Head of caudate nucleus (tissue), 42 donors: ENCODE data around the gene RRBP1.
"Not testable (repeated sequence)": the region's sequence is repeated elsewhere in the genome, so short reads cannot be mapped to it uniquely, and the experiment has no call there.

Source experiments
- DNase-seq, 42 donors: peaks; one replicate each; pipeline versions ENCODE4 v3.0.0 to v3.0.0-alpha.2; 2020 to 2021; ENCODE audit warnings: mixed read lengths in 7 of 42
- intact Hi-C: fragments of 100-400 bp; cut with DNase I; formaldehyde crosslinking; loops from one replicate; pipeline ENCODE4 v1.15.0; 2022

The RRBP1 gene

DNA sequence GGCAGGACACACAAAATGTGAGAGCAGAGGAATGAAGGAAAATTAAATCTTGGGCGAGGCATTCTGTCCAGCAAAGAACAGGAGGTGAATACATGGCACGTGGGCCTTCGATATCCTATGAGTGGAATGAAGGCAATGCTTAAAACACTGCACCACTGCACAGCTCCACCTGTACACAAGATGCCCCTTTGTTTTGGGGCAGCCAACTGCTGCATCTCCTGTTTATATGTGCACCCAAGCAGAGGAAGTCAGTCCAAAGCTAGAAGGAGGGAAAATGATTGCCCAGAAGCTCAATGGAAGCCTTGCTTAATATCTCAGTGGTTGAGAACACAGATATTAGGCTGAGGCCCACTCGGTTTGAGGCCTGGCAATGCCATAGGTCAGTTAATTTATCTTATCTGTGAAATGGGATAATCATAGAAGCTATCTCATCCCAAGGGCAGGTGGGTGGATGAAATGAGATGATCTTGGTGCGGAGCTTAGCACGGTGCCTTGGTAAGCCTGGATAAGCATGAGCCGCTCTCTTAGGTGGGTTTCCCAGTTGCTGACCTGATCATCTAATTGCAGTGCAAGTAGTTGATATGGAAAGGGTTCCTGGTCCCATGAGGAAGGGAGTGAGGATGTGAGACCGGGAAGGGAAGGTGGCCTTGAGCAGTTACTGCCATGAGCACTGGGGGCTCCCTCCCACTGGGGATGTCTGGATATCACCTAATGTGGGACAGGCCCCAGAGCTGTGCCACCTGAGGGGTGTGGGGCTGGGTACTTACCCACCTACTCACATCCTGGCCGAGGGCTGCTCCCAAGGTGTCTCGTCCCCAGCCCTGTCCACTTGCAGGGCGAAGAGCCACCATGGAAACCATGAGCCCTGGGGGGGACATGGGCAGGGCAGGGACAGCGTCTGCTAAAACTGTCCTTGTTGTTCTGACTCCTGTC lies 27.6 kb upstream of the RRBP1 start:
- intact Hi-C loops = no loop called here
- no peak for DNase-seq

DNA sequence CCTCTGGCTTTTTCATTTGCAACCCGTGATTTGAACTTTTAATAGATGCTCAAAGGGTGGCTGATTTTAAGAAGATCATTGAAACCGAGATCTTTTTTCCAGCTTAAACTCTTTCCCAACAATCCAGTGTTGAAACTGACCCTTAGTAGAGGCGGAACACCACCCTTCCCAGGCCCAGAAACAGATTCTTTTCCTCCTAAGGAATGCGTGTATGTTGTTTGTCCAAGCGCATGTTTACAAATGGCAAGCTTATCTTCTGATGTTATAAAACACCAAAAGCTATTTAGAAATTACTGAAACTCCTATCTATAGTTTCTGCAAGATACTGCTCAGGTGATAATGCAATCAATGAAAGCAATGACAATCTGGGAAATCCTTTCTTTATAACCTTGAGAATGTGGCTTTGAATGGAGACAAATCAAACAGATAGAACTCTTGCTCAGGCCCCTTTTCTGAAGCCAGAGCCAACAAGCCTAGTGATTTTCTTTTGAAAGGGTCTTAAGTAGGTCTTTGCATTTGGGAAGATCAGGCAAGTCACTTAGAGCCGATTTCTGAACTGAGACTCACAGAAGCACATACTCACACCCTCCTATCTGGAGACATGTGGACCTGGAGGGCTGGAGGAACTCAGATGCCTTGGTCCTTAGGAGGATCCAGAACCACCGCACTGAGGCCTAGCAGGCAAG lies 26.8 kb upstream of the RRBP1 start:
- intact Hi-C loops = no loop called here
- no peak for DNase-seq

DNA sequence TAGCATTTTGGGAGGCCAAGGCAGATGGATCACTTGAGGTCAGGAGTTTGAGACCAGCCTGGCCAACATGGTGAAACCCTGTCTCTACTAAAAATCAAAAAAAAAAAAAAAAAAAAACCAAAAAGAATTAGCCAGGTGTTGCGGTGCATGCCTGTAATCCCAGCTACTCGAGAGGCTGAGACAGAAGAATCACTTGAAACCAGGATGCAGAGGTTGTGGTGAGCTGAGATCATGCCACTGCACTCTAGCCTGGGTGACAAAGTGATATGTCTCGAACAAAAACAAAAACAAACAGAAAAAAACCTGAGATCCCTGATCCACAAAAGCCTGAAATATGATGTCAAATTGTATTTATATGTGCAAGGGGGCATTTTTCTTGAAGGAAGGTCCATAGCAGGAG lies 25.9 kb upstream of the RRBP1 start:
- DNase-seq, intact Hi-C loops: not testable (repeated sequence)

DNA sequence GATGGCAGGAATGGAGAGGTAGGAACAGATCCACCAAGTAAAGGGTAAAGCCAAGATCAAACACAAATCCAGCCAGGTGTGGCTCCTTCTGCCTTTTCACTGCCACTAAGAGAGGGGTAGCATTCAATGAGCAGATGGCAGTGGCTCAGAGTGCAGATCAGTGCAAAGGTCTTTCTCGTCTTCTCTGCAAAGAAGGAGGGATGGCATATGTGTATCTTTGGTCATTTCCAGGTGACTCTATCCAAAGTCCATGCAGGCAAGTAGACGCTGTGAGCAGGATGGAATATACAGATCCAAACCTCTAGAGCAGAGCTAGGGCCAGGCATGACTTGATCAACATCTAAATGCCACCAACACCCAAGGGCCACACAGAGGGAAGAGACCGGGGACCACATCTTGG lies 24.6 kb upstream of the RRBP1 start:
- intact Hi-C loops = no loop called here
- DNase-seq = no peak

DNA sequence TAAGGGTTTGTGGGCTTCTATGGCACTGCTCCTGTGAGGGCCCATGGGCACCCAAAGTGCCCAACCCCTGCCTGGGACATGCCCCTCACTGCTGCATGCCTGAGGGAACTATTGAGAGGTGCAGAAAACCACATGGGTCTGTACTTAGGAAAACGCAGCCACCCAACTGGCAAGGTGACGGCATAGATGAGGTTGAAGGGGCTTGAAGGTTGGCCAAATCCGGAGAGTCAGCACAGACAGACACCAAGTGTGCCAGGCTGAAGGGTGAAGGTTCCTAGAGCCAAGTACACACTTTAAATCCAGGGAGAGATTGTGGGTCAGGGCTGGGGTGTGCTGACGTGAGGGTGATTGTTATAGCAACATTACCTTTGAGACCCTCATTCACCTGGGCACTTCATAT lies 23.9 kb upstream of the RRBP1 start:
- intact Hi-C loops = no loop called here

DNA sequence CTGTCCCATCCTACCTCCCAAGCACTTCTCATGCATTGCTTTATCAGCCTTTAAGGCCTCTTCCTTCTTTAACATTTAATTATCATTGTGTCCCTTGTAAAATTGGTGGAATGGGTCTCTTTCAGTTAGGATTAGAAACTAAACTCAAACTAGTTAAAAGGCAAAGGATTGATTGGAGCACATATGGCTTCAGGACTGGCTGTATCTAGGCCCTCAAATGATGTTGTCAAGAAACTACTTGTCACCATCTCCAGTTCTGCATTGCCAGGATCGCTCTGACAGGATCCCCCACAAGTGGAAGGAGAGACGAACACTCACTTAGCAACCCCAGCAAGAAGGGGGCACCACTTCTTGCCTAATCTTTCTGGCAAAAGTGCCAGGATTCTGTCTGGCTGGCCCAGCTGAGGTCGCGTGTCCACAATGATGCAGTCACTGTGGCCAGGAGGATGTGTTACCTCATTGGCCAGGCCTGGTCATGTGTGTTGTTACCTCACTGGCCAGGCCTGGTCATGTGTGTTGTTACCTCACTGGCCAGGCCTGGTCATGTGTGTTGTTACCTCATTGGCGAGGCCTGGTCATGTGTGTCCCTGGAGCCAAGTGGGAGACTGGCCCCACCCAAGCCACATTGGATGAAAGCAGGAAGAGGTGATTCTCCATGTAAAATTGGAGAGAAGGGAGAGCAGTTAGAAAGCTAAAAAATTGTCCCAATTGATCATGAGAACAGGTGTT lies 22.7 kb upstream of the RRBP1 start:
- intact Hi-C loops = no loop called here
- no peak for DNase-seq

More for the DNA sequence above, 23.9 kb upstream of the RRBP1 start:
- DNase-seq = no peak

DNA sequence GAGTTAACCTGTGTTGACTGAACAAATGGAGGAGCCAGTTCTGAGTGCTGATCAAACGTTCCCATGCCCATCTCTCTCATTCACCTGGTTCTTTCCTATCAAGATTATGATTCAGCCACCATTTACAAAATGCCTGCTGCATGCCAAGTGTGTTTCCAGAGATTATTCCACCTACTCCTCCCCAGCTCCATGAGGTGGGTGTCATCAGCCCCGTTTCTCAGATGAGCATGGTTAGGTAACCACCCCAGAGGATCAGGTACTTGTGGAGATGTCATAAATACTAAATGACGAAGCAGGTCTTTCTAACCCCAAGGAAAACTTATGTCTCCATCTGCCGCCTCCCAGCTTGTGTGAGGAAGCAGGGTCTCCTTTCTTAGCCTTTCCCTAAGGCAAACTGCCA lies 19.8 kb upstream of the RRBP1 start:
- peak in 37 of 42 donors; percentile 23 to 89 (median 58) for DNase-seq
- intact Hi-C loops = no loop called here

DNA sequence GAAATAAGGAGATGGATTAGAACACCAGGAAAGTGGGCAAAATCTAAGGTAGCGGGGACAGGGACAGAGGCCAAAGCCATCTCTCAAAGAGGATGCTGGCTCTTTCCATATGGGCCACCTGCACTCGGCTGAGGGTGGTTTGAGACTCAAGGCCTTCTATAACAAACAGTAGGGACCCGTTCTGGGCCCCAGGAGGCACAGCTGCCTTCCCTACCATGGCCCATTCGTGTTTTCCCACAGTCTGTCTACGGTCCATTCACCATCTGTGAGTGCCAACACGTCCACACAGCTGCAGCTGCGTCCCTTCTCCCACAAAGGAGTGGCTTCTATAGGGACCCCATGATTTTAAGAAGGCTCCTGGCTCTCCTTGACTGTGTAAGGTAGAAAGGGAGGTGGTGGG lies 18.6 kb upstream of the RRBP1 start:
- intact Hi-C loops = no loop called here
- no peak for DNase-seq

DNA sequence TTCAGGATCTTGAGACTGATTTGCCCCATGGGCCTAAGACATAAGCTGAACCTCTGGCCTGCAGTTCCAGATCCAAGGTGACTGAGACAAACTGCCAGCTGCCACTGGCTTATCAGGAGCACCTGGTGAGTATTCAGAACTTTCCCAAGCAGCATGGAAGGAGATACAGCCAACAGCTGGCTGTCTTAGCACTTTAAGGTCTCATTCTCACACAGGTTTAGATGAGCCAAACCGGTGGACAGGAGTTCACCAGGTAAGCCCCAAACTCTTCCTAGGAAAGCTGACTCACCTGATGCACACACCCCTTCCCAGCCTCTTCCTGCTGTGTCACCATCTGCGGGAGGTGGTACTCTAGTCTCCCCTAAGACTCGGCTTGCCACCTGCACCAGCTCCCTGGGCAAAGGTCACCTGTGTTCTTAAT lies 17.9 kb upstream of the RRBP1 start, which contains the start of gene BANF2:
TSS of gene BANF2 (plus strand) at position 36 of the 421 bp plus-strand sequence. CDS start 25,060 bp downstream, outside the sequence.
- no peak for DNase-seq
- intact Hi-C loops = no loop called here

DNA sequence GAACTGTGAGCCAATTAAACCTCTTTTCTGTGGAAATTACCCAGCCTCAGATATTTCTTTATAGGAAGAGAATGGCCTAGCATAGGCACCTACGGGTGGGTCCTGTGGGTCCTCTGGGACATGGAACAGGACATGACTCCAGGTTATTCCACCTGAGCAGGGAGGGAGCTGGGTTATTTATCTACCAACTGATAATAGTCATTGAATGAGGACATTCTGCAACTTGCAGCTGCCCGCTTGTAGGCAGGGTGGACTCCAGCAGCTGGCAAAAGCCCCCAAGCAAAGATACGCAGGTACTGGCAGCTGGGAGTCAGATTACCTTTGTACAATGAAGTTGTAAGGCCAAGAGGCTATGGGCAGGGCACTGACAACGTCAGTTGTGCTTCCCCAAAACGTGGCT lies 16.3 kb upstream of the RRBP1 start:
- intact Hi-C loops = no loop called here

DNA sequence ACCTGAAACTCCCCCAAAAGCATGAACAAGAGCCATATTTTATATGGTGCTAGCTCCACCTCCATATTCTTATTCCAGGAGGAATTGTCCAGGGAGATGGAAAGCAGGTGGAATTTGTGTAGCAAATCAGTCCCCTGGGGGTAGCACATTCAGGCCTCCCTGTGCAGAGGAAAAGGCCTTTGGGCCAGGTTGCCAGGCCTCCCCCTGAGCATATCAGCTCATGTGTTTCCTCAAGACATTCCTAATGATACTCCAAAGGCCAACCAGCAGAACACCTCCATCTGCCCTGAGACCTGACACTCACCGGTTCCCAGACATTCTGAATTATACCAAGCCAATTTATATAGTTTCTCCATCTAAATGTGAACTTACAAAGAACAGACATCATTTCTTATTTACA lies 15.1 kb upstream of the RRBP1 start:
- intact Hi-C loops = no loop called here
- no peak for DNase-seq

More for the DNA sequence above, 16.3 kb upstream of the RRBP1 start:
- no peak for DNase-seq

DNA sequence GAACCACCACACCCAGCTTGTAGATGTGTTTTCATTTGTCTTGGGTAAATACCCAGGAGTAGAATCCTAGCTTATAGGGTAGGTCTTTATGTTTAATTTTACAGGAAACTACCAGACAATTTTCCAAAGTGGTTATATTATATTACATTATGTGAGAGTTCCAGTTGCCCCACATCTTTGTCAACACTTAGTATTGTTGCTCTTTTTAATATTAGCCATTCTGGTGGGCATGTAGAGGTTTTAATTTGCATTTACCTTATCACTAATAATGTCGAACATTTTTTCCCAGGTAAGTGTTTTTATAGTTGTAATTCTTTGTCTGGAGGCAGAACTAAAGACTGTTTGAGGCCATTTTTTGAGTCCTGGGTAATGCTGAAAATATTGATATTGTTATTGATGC lies 14.2 kb upstream of the RRBP1 start:
- intact Hi-C loops = no loop called here
- DNase-seq = no peak

DNA sequence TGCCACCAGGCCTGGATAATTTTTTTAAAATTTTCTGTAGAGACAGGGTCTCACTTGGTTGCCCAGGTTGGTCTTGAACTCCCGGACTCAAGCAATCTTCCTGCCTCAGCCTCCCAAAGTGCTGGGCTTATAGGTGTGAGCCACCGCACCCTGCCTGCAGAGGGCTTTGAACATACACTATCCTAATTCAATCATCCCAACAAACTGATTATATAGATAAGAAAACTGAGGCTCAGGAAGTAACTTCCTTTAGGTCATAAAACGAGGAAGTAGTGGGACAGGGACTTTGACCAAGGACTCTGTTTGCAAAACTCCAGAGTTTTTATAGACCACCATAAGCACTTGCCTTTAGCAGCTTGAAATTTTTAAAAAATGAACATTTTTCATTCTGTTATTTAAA lies 12.7 kb upstream of the RRBP1 start:
- intact Hi-C loops = no loop called here
- no peak for DNase-seq

DNA sequence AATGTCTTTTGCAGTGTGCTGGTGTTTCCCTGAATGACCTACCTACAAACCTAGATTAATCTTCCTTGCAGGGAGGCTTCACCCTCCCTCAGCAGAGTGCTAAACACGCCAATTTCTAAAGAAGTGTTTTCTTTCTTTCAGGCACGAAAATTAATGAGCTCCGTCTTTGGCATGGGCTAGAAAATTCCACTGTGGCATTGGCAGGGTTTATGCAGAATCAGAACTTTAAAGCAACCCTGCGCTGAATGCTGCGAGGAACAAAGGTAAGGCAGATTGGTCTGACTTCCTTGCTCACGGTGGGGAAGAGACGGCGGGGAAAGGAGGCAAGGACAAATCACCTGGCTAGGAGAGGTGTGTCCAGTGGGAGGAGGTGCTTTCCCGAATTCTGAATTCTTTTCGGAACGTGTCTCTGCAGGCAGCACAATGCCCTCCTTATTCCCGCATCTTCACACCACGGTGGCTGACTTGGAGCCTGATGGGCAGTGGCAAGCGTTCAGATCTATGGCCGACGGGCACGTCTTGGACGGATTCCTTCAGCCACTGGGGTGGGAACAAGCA lies 11.5 kb upstream of the RRBP1 start:
- DNase-seq = peak in 2 of 42 donors; percentile 11 to 13
- intact Hi-C loops = no loop called here

DNA sequence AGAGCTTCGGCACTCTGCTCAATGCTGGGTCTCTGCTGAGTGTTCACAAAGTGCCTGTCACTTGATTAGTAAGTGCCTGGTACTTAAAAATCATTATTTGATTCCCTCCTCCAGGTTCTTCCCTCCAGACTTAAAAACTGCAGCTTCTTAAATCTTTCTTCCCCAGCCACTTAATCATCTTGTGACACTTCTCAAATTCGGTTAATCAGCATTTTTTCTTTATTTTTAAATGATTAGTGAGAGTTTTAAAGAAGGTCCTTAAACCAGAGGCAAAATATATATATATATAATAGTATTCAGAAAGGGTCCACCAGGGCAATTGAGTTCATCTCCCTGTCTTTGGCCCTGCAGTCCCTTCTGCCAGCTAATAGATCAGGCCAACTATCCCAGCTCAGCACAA lies 9.7 kb upstream of the RRBP1 start:
- peak in 2 of 42 donors; percentile 18 to 25 for DNase-seq
- intact Hi-C loops = no loop called here

DNA sequence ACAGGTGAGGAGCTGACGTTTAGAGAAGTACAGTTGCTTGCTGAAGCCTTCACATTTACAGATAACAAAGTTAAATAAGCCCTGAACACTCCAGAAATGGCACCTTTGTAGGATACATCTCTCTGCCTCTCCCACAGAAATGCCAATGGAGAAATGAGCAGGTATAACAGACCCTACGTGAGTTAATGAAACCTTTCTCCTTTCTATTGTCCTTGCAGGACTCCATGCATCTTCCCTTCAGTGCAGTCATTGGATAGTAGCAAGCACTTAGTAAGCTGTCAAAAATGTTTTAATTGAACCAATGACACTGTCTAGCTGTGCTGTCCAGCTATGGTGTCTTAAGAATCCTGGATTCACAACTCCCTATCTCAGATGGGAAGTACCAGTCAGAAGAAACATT lies 8.1 kb upstream of the RRBP1 start:
- intact Hi-C loops = no loop called here
- DNase-seq = no peak

DNA sequence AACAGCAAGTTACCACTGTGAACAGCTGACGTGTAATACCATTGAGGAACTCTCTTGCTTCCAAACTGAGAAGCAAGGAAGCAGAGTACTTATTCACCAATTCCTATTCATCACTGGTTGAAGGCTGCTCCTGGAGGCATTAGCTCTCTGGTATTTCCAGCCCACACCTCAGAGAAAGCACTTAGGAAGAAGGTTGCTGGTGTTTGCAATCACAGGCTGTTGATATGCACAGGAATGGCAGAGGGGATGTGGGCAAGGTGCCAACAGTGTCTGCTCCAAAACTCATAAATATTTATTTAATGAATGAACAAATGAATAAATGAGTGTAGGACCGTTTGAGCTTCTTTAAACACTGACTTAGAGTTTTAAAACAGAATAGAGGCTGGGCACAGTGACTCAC lies 6.9 kb upstream of the RRBP1 start:
- DNase-seq = peak in 6 of 42 donors; percentile 15 to 59 (median 32)
- intact Hi-C loops = loop anchor here (10.0 kb wide), 2 partner anchors 206 to 276 kb away; partner anchors contain the start of genes MGME1 and SNX5

DNA sequence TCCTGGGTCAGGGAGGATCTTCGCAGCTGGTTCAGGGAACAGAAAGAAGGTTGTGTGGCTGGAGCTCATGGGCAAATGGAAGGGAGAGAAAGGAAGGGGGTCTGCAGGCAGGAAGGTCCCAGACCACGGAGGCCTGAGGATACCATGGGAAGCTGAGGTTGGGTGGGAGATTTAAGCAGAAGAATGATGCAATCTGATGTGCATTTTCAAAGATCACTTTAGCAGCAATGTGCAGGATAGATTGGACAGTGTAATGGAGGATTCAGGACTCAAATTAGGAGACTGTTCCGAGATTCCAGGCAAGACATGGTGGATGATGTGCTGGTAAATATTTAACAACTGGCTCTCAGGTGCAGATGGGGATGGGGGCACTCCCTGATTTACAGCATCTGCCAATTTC lies 5.8 kb upstream of the RRBP1 start:
- peak in 1 of 42 donors; percentile 9 for DNase-seq
- intact Hi-C loops = loop anchor here (10.0 kb wide), 2 partner anchors 207 to 277 kb away; partner anchors contain the start of genes MGME1 and SNX5

DNA sequence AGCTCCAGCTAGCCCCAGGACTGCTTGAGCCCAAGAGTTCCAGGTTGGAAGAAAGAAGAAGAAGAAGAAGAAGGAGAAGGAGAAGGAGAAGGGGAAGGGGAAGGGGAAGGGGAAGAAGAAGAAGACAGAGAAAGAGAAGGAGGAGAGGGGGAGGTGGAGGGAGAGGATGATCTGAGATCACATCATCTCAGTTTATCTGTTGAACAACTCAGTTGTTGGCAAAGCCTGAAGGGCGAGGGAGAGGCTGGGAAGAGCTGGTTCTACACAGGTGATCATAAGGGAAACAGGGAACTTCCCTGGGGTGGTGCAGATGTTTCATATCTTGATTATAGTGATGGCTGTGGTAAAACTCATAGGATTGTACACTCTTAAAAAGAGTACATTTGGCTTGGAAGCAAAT lies 3.1 kb upstream of the RRBP1 start:
- DNase-seq = peak in 1 of 42 donors; percentile 9
- intact Hi-C loops = loop anchor here (10.0 kb wide), 2 partner anchors 210 to 280 kb away; partner anchors contain the start of genes MGME1 and SNX5
